Putamen (tissue), 1 donor: ENCODE results near the gene RARRES2.
"Not testable (repeated sequence)": the region's sequence is repeated elsewhere in the genome, so short reads cannot be mapped to it uniquely, and the experiment has no call there.

ENCODE experiments used
- DNase-seq: peaks from one replicate; pipeline ENCODE4 v3.0.0-alpha.2; 2016; ENCODE audit warnings: low spot score

RARRES2 gene

GRCh38 chr7:150317748-150318444 lies 23.5 kb downstream of the RARRES2 start:
- DNase-seq: no peak

DNA sequence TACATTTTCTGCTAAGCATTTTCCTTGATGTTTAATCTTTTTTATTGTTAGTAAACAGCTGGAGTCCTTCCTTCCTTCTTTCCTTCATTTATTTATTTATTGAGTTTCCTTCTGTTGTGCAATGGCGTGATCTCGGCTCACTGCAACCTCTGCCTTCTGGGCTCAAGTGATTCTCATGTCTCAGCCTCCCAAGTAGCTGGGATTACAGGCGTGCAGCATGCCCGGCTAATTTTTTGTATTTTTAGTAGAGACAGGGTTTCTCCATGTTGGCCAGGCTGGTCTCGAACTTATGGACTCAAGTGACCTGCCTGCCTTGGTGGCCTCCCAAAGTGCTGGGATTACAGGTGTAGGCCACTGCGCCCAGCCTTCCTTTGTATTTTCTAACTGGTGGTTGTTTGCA lies 24.4 kb downstream of the RARRES2 start:
- not testable (repeated sequence) for DNase-seq

DNA sequence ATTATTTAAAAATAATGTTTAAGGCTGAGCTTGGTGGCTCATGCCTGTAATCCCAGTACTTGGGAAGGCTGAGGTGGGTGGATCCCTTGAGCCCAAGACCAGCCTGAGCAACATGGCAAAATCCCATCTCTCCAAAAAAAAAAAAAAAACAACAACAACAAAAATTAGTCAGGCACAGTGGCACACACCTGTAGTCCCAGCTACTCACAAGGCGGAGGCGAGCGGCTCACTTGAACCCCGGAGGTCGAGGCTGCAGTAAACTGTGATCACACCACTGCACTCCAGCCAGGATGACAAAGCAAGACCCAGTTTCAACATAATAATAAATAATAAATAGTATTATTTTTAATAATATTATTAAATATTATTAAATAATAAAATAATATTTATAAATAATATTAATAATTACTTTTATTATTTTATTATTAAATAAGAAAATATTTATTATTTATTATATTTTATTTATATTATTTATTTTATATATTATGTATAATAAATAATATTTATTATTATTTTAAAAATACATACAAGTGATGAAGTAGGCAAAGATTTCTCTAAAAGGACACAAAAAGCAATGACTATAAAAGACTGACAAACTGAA lies 26.7 kb downstream of the RARRES2 start:
- no peak for DNase-seq

GRCh38 chr7:150313870-150314269 lies 27.6 kb downstream of the RARRES2 start:
- no peak for DNase-seq

- no peak for DNase-seq
These were observed 28.0 kb downstream of the RARRES2 start for GRCh38 chr7:150313367-150313809.

DNA sequence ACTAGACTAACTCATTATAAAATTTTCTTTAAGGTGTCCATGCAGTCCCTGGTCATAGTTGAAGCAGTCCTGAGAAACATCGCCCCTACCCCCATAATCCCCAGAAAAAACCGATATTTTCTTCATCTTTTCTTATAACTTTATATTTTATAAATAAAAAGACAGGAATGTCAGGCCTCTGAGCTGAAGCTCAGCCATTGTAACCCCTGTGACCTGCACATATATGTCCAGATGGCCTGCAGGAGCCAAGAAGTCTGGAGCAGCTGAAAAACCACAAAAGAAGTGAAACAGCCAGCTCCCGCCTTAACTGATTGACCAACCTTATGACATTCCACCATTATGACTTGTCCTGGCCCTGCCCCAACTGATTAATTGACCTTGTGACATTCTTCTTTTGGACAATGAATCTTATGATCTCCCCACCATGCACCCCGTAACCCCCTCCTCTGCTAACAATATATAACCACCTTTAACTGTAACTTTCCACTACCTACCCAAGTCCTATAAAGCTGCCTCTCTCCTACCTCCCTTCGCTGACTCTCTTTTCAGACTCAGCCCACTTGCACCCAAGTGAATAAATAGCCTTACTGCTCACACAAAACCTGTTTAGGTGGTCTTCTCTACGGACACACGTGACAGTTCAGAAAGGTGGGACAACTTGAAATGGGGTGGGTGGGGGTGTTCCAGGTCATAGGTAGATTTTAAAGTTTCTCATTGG lies 28.6 kb downstream of the RARRES2 start:
- DNase-seq: not testable (repeated sequence)

- no peak for DNase-seq
These were observed 29.7 kb downstream of the RARRES2 start for GRCh38 chr7:150311711-150312110.

DNA sequence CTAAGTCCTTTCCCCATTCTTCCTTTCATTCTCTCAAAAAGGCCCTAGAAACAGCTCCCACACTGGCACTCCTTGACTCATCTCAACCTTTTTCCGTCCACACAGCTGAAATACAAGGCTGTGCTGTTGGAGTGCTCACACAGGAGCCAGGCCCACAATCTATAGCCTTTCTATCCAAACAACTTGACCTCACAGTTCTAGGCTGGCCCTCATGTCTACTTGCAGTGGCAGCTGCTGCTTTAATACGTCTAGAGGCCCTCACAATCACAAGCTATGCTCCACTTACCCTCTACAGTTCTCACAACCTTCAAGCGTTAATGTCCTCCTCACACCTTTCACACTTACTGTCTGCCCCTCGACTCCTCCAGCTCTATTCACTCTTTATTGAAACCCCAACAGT lies 30.3 kb downstream of the RARRES2 start:
- no peak for DNase-seq

- DNase-seq: no peak
These were observed 32.9 kb downstream of the RARRES2 start for GRCh38 chr7:150308575-150308974.

DNA sequence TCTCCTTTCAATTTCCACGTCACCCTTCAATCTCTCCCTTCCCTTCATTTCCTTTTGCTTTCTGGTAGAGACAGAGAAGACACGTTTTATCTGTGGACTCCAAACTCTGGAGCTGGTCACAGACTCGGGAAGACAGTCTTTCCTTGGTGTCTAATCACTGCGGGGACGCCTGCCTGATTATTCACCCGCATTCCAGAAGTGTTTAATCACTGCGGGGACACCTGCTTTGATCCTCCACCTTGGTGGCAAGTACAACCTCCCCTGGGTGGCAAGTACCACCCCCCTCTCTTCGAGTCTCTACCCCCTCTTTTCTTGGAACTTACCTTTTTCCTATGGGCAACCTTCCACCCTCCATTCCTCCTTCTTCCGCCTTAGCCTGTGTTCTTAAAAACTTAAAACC lies 33.5 kb downstream of the RARRES2 start:
- DNase-seq: no peak

- no peak for DNase-seq
These were observed 34.3 kb downstream of the RARRES2 start for GRCh38 chr7:150307129-150307528.

GRCh38 chr7:150306377-150306776 lies 35.1 kb downstream of the RARRES2 start:
- not testable (repeated sequence) for DNase-seq

DNA sequence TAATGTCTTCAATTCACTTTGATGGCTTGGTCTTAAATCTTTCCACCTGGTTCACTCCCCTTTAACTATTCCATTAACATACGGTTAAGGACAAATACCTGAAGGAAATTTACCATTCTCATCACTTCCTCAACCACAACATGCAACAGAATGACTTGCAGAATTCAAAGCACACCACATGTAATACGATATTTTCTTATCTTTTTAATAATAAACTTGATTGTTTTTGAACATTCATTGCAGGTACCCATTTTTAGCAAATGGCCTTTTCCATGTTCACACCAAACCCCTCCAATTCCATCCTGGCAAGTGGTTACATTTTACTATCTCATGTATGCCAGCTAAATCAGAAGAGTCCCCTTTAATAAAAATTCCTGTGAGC lies 35.5 kb downstream of the RARRES2 start:
- not testable (repeated sequence) for DNase-seq

GRCh38 chr7:150305259-150305902 lies 36.0 kb downstream of the RARRES2 start:
- DNase-seq: peak; percentile 53

GRCh38 chr7:150304499-150305258 lies 36.8 kb downstream of the RARRES2 start:
- not testable (repeated sequence) for DNase-seq

- DNase-seq: not testable (repeated sequence)
These were observed 38.5 kb downstream of the RARRES2 start for GRCh38 chr7:150302908-150303310.

DNA sequence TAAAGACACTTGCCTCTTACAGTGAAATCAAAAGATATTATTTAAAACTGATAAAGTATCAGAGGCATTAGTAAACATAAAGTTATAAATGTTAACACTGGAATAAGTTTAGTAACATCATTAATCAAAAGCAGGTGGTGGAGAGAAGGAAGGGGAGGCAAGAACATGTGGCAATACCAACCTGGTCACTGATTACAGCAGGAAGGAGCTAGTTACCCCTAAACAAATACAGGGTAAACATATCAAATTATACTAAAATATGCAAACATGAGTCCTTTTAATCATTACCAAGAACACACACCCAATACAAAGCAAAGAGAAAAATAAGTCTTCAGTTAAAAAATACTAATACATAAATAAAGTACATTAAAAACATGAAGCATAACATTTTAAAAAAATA lies 43.5 kb downstream of the RARRES2 start:
- not testable (repeated sequence) for DNase-seq

- DNase-seq: not testable (repeated sequence)
These were observed 44.6 kb downstream of the RARRES2 start for GRCh38 chr7:150296802-150297201.

GRCh38 chr7:150295614-150296013 lies 45.8 kb downstream of the RARRES2 start:
- DNase-seq: not testable (repeated sequence)

DNA sequence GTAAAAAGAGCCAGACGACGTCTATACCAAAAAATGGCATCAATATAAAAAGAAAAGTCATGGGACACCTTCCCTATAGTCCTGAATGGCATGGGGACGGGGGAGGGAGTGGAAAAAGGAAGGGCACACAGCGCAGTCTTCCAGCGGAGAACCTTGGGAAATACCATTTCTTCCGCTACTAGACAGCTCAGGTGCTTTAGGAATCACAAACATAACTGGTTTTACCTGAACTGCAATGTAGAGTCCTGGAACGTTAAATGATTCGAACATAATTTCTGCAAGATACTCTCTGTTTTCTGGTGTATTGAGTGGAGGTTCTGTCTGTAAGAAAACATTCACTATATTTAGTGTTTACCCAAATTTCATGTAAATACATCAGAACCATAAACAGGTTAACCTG lies 46.4 kb downstream of the RARRES2 start:
- DNase-seq: not testable (repeated sequence)

DNA sequence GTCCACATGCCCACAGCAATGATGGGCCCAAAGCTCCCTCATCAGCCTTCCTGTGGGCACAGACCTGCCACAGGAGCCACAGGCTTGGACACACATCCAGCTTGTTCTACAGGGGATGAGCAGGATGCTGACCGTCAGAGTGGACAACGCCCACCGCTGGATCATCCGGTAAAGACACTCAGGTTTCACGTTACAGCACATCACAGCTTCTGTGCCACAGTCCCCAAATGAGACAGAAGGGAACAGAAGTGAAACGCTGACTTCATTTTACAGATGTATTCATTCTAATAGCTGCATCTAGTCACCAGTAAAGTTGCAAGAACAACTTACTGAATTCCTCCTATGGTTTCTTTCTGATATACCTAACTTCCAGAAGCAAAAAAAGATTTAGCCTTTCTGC lies 51.1 kb downstream of the RARRES2 start:
- DNase-seq: not testable (repeated sequence)

DNA sequence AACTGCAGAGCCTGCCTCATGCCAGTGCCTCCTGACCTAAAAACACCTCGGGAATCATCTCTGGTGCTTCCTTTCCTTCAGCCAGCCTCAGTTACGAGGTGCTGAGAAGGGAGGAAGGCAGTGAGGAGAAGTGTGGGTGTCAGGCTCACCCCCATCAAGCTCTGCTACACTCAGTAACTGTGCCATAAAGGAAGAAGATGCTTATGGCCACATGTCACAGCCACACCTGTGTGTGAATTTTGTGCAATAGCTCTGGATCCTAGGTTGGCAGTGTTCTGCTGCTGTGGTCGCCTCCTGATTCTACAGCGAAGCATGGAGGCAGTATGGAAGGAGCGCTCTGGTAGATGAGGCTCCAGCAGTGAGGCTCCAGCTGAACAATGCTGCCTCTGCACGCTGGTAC lies 52.6 kb downstream of the RARRES2 start:
- DNase-seq: peak; percentile 24
